WI38 (cell line): ENCODE data around the gene NLGN1.
A peak's percentile ranks its signal among the peaks of the same experiment; 100 is the strongest.

ENCODE experiments used
- H3K4me3 ChIP-seq: 2 replicates; pipeline ENCODE4 v1.5.1; 2011; ENCODE audit warnings: low read depth, mild to moderate bottlenecking, control low read depth, low read length
- CTCF ChIP-seq: IDR thresholded peaks from 2 replicates; pipeline ENCODE4 v1.5.1; 2012; ENCODE audit warnings: low read depth, mild to moderate bottlenecking, control low read depth, low read length

NLGN1 gene

GRCh38 chr3:173473237-173473636 is 75.7 kb downstream of the NLGN1 start:
- TF ChIP-seq CTCF, result no peak

GRCh38 chr3:173479301-173479700 is 81.8 kb downstream of the NLGN1 start:
- no peak for TF ChIP-seq CTCF
- H3K4me3 ChIP-seq, result no peak overlapping the region

More at GRCh38 chr3:173473237-173473636, 75.7 kb downstream of the NLGN1 start:
- H3K4me3 ChIP-seq, result no peak overlapping the region

GRCh38 chr3:173501931-173502489 is 104.5 kb downstream of the NLGN1 start:
- H3K4me3 ChIP-seq, result no peak overlapping the region
- TF ChIP-seq CTCF, result no peak

- TF ChIP-seq CTCF, result no peak
- no peak overlapping the region for H3K4me3 ChIP-seq
Observed at GRCh38 chr3:173502983-173503568, 105.5 kb downstream of the NLGN1 start.

GRCh38 chr3:173510565-173510964 is 113.0 kb downstream of the NLGN1 start:
- TF ChIP-seq CTCF, result no peak
- H3K4me3 ChIP-seq, result no peak overlapping the region

- TF ChIP-seq CTCF, result no peak
- H3K4me3 ChIP-seq, result no peak overlapping the region
Observed at GRCh38 chr3:173513123-173513522, 115.6 kb downstream of the NLGN1 start.

GRCh38 chr3:173529062-173529711 is 131.6 kb downstream of the NLGN1 start:
- TF ChIP-seq CTCF, result peak; percentile 42; the same call in 1 of the 2 replicates

More at GRCh38 chr3:173529062-173529711, 131.6 kb downstream of the NLGN1 start:
- H3K4me3 ChIP-seq, result no peak overlapping the region
